Measurements from ENCODE around the gene PRIM1.
A peak's percentile ranks its signal among the peaks of the same experiment; 100 is the strongest.
"Not testable (repeated sequence)": the region's sequence is repeated elsewhere in the genome, so short reads cannot be mapped to it uniquely, and the experiment has no call there.

Gene PRIM1

DNA sequence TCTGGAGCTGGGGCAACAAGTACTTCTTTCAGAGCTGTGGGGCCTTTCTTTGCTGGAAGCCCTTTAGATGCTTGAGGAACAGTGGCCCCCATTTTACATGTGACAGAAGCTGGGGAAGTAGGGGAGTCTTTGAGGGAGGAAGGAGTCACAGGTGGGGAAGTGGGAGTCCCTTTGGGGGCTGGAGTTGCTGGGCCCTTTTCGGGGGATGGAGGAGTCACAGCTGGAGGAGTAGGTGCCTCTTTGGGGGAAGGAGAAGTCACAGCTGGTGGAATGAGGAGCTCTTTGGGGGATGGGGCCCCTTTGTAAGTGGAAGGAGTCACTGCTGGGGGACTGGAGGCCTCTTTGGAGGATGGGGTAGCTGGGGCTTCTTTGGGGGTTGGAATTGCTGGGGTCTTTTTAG, 35.7 kb downstream of the PRIM1 start:
- DNase-seq = no peak

DNA sequence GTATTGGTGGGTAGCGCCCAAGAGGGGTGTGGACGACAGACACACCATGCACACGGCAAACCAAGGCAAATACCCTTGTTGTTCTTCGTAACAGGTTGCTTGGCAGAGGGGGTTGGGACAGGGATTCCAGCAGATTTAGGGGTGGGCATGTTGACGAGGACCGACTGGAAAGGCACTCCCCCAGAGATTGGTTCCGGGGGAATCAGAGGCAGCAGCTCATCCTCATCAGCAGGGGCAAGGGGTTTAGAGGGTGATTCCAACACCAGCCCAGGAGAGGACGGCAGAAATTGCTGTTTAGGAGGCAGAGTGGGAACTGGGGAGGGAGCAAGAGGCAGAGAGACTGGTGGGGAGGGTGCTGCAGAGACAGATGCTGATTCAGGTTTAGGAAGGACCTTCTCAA, 36.3 kb downstream of the PRIM1 start:
- DNase-seq = no peak

DNA sequence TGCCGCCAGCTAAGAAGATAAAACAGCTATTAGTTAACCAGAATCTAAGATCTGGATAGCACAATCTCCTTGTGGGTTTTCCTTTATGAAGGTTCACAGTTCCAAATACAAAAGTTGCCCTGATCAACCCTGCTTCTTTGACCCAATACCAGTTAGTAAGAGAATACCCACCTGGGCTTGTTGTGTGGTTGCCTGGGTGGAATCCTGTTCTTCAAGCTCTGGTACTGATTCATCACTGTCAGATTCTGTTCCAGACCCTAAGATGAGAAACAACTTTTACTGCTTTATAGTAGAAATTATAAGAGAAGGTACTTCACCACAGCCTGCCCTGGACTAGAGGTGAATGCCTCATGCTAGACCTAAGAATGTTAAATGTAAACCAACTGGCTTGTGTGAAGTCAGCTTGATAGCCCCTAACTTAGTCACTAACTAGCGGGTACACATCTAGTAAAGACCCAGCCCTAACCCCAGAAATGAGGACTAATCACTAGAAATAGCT, 37.6 kb downstream of the PRIM1 start:
- no peak for DNase-seq

DNA sequence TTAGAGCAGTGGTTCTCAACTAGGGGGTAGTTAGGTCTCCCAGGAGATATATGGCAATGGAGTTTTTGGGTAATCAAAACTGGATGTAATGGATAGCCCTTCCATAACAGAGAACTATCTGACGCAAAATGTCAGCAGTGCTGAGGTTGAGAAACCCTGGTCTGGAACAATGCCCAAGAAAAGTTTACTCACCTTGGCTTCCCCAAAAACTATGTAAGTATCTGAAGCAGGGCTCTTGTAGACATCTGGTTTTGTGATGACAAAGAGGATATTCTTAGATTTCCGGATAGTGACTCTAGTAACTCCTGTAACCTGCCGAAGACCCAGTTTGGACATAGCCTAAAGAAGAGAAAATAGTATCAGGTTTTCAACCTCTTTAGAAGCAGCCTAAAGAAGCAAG, 38.8 kb downstream of the PRIM1 start:
- no peak for DNase-seq

- DNase-seq = no peak
These were observed 42.3 kb downstream of the PRIM1 start for GRCh38 chr12:56709759-56710376.

GRCh38 chr12:56704522-56704921, 47.6 kb downstream of the PRIM1 start:
- DNase-seq = not testable (repeated sequence)

GRCh38 chr12:56699020-56699661, 53.0 kb downstream of the PRIM1 start:
- DNase-seq = no peak

DNA sequence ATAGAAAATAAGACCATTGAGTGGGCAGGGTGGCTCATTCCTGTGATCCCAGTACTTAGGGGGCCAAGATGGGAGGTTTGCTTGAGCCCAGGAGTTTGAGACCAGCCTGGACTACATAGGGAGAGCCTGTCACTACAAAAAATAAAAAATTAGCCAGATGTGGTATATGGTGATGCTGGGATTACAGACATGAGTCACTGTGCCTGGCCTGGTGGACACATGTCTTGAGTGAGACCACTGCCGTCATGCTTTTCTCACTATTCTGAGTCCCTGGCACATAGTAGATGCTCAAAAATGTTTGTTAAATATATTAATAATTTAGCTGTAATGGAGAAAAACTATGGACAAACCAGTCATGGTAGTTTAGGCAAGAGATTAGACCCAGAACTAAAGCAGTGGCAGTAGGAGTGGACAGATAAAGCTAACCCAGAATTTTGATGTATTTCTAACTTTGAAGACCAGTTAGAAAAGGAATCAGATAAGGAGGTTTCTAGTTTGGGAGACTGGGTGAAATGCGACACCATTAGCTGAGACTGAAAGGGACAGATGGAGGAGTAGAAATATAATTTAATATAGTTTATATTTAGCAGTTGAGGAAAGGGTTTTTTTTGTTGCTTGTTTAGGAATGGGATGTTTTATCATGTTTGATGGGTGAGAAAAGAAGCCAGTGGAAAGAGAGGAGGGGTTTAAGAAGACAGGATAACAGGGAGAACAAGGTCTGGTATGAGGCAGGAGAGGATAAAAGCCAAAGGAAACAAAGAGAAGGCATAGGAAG, 56.6 kb downstream of the PRIM1 start:
- DNase-seq = no peak

DNA sequence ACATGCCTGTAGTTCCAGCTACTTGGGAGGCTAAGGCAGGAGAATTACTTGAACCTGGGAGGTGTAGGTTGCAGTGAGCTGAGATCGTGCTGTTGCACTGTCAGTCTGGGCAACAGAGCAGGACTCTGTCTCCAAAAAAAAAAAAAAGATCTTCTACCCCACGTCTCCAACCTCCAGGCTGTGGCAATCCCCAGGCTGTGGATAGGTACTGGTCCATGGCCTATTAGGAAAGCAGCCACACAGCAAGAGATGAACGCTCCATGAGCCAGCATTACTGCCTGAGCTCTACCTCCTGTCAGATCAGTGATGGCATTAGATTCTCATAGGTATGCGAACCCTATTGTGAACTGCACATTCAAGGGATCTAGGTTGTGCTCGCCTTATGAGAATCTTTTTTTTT, 58.0 kb downstream of the PRIM1 start:
- no peak for DNase-seq

DNA sequence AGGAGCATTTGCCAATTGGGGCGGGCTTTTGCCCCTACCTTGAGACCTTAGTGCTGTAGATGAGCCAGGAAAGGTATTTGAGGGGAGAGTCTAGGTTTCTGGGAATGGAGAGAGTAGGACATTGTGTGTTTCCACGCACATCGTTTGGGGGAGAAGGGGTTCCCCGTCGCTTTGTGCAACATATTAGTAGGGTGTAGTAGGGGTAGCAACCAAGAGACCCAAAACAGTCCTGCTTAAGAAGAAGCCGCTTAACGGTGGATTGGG, 63.3 kb downstream of the PRIM1 start:
- no peak for DNase-seq

DNA sequence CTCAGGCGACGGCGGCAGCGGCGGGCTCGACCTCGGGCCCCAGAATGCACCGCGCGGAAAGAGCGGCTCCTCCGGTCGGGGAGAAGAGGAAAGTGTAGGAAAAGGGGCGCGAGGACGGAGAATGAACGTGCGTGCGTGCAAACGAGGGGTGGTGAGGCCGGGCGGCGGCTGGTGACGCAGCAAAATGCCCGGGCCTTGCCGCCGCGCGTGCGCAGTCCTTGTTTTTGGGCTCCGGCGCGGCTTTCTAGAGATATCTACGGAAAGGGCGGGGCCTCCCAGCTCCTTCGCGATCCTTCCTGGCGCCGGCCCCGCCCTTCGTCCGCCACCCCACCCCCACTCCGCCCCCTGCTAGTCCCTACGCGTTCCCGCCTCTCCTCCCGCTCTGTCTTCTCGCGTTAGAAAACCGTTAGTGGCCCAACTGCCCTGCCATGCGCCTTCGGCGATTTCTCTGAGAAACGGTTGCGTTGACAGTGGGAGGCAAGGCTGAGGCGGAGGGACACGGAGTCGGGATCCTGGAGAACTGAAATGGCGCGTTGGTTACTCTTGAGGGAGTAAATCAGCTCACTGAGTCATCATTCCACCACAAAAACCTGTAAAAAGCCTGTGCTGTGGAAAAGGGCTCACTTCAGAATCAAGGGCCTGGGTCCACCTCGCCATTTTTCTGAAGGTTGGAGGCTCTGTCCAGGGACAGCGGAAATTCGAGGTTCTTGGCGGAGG, 63.8 kb downstream of the PRIM1 start, which contains the start of gene PTGES3:
Gene PTGES3, minus strand, starts transcription at position 156 of the 717 bp plus-strand sequence. CDS start 285 bp downstream, outside the sequence.
- peak; percentile 99 for DNase-seq

DNA sequence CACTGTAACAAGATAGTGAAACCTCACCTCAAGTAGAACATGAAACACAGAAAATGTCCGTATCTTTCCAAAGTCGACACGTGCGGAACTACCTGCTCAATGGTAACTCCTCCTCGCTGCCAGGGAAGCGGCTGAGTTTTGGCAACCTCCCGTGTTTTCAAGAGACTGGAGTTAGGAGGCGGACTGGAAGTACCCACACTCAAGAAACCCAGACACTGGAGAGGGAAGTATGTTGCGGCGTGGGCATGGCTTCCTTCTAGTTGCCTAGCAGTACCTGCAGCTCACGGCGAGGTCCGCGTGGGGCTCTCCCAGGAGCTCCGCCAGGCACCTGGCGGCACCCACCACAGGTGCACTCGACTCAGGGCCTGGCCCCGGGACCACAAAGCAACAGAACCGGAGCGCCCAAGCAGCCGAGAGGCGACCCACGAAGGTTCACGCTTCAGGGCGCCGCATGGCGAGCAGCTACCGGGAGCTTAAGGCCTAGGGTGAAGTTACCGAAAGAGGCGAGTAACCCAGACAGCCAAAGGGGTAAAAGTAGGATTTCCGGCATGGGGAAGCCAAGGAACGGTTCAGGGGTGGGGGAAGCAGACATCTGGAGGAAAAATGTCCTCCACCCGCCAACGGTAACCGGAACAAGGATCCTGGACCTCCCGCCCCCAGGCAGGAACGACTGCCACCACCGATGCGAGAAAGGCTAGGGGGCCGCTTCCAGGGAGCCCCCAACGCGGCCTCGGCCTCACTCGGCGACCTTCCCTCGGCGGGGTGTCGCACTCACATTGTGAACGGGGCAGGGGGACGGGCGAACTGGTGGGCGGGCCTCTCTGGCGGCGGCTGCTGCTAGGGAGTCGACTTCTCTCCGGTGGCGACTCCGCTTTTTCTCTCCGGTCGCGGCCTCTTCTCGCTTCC, 64.6 kb downstream of the PRIM1 start:
- no peak for DNase-seq

DNA sequence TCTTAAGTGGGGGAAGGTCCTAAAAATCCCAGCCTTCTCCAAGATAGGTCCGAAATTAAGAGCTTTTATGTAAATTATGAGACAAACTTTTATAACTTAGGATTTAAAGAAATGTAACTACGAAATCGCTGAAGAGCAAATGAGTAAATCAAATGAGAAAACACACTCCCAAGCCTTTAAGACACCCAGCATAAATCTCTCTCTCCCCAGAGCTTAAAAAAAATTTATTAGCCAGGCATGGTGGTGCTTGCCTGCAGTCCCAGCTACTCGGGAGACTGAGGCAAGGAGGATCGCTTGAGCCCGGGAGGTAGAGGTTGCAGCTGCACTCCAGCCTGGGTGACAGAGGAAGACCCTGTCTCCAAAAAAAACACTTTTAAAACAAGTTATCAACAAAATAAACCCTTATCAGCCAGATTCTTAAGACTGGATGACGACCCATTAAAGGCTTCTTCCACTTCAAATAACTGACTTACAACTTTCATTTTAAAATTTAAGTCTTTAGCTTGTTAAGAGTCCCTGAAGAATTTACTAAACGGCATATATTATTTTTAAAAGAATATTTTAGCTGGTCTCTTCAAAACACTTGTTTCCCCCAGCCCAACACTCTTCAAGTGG, 67.3 kb downstream of the PRIM1 start:
- no peak for DNase-seq

DNA sequence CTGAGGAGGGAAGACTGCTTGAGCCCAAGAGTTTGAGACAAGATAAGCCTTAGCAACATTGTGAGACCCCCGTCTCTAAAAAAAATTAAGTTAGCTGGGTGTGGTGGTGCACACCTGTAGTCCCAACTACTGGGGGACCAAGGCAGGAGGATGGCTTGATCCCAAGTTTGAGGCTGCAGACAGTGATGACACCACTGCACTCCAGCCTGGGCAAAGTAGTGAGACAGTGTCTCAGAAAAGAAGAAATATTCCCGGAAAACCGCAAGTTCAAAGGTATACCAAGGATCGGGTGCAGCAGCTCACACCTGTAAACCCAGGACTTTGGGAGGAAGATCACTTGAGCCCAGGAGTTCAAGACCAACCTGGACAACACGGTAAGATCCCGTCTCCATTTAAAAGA, 69.8 kb downstream of the PRIM1 start:
- DNase-seq = no peak

Measured in retina (tissue), 1 donor.